Measurements from ENCODE around the gene UTS2B.
"Not testable (repeated sequence)": the region's sequence is repeated elsewhere in the genome, so short reads cannot be mapped to it uniquely, and the experiment has no call there.

The UTS2B gene

GRCh38 chr3:191275751-191276150 is 54.6 kb downstream of the UTS2B start:
- Histone ChIP-seq H3K27me3 (ENCODE audit: insufficient read depth, low read length, poor library complexity) (no peaks in the 10 kb centered on the region), H3K4me1 (ENCODE audit: insufficient read depth, low read length) (no peaks in the 10 kb centered on the region), H3K9me3 (ENCODE audit: insufficient read depth, low read length, severe bottlenecking) (no peaks in the 10 kb centered on the region), H3K27ac (ENCODE audit: low read length) (no peak overlapping the region), H3K9ac (ENCODE audit: low read depth, low read length) (no peak overlapping the region), H3K79me2 (ENCODE audit: insufficient read depth, low read length) (no peaks in the 10 kb centered on the region), H2AFZ (ENCODE audit: low read depth, low read length) (no peak overlapping the region), H3K4me3 (ENCODE audit: low read depth in 1 of 2, low read length in 2 of 2) (no peak overlapping the region), H4K20me1 (ENCODE audit: insufficient read depth, low read length) (no peaks in the 10 kb centered on the region), H3K4me2 (ENCODE audit: insufficient read depth, low read length) (no peak overlapping the region), H3K36me3 (ENCODE audit: insufficient read depth, low read length) (no peaks in the 10 kb centered on the region)
- DNase-seq (no peak), ATAC-seq (ENCODE audit: insufficient read depth, low read depth) (no peak)
- TF ChIP-seq CTCF (IDR thresholded peaks at IDR 0.05; ENCODE audit: borderline replicate concordance, extremely low read depth, low read length, poor library complexity, severe bottlenecking) (no peak), EZH2 (IDR thresholded peaks at IDR 0.05; ENCODE audit: borderline replicate concordance, low read depth, low read length, severe bottlenecking) (no peak)

- not testable (repeated sequence) for H3K27me3 ChIP-seq (ENCODE audit: insufficient read depth, low read length, poor library complexity); ATAC-seq (ENCODE audit: insufficient read depth, low read depth); H3K36me3 ChIP-seq (ENCODE audit: insufficient read depth, low read length); H3K9me3 ChIP-seq (ENCODE audit: insufficient read depth, low read length, severe bottlenecking); H2AFZ ChIP-seq (ENCODE audit: low read depth, low read length); H3K4me3 ChIP-seq (ENCODE audit: low read depth in 1 of 2, low read length in 2 of 2); DNase-seq; H3K27ac ChIP-seq (ENCODE audit: low read length); H4K20me1 ChIP-seq (ENCODE audit: insufficient read depth, low read length); H3K79me2 ChIP-seq (ENCODE audit: insufficient read depth, low read length); H3K9ac ChIP-seq (ENCODE audit: low read depth, low read length); H3K4me2 ChIP-seq (ENCODE audit: insufficient read depth, low read length); H3K4me1 ChIP-seq (ENCODE audit: insufficient read depth, low read length)
Measured at GRCh38 chr3:191275244-191275643, 55.1 kb downstream of the UTS2B start.

GRCh38 chr3:191269289-191270085 is 60.8 kb downstream of the UTS2B start:
- no peak overlapping the region for H3K9ac ChIP-seq (ENCODE audit: low read depth, low read length)
- H3K79me2 ChIP-seq (ENCODE audit: insufficient read depth, low read length), result no peaks in the 10 kb centered on the region
- no peak overlapping the region for H3K4me2 ChIP-seq (ENCODE audit: insufficient read depth, low read length)
- no peaks in the 10 kb centered on the region for H4K20me1 ChIP-seq (ENCODE audit: insufficient read depth, low read length)
- DNase-seq (no peak), ATAC-seq (ENCODE audit: insufficient read depth, low read depth) (no peak)
- H3K4me1 ChIP-seq (ENCODE audit: insufficient read depth, low read length), result no peaks in the 10 kb centered on the region
- H3K9me3 ChIP-seq (ENCODE audit: insufficient read depth, low read length, severe bottlenecking), result no peaks in the 10 kb centered on the region
- H2AFZ ChIP-seq (ENCODE audit: low read depth, low read length), result no peak overlapping the region
- H3K27me3 ChIP-seq (ENCODE audit: insufficient read depth, low read length, poor library complexity), result no peaks in the 10 kb centered on the region
- no peak overlapping the region for H3K27ac ChIP-seq (ENCODE audit: low read length)
- H3K36me3 ChIP-seq (ENCODE audit: insufficient read depth, low read length), result no peaks in the 10 kb centered on the region
- no peak overlapping the region for H3K4me3 ChIP-seq (ENCODE audit: low read depth in 1 of 2, low read length in 2 of 2)
- no peak for TF ChIP-seq EZH2 (IDR thresholded peaks at IDR 0.05; ENCODE audit: borderline replicate concordance, low read depth, low read length, severe bottlenecking)
- no peak for TF ChIP-seq CTCF (IDR thresholded peaks at IDR 0.05; ENCODE audit: borderline replicate concordance, extremely low read depth, low read length, poor library complexity, severe bottlenecking)

GRCh38 chr3:191268737-191269136 is 61.6 kb downstream of the UTS2B start:
- no peaks in the 10 kb centered on the region for H3K4me1 ChIP-seq (ENCODE audit: insufficient read depth, low read length)
- no peak overlapping the region for H2AFZ ChIP-seq (ENCODE audit: low read depth, low read length)
- no peak overlapping the region for H3K4me2 ChIP-seq (ENCODE audit: insufficient read depth, low read length)
- H3K9ac ChIP-seq (ENCODE audit: low read depth, low read length), result no peak overlapping the region
- no peak overlapping the region for H3K4me3 ChIP-seq (ENCODE audit: low read depth in 1 of 2, low read length in 2 of 2)
- H3K27me3 ChIP-seq (ENCODE audit: insufficient read depth, low read length, poor library complexity), result no peaks in the 10 kb centered on the region
- H3K79me2 ChIP-seq (ENCODE audit: insufficient read depth, low read length), result no peaks in the 10 kb centered on the region
- no peak for TF ChIP-seq EZH2 (IDR thresholded peaks at IDR 0.05; ENCODE audit: borderline replicate concordance, low read depth, low read length, severe bottlenecking)
- TF ChIP-seq CTCF (IDR thresholded peaks at IDR 0.05; ENCODE audit: borderline replicate concordance, extremely low read depth, low read length, poor library complexity, severe bottlenecking), result no peak
- ATAC-seq (ENCODE audit: insufficient read depth, low read depth) (no peak), DNase-seq (no peak)
- H3K27ac ChIP-seq (ENCODE audit: low read length), result no peak overlapping the region
- no peaks in the 10 kb centered on the region for H3K9me3 ChIP-seq (ENCODE audit: insufficient read depth, low read length, severe bottlenecking)
- H3K36me3 ChIP-seq (ENCODE audit: insufficient read depth, low read length), result no peaks in the 10 kb centered on the region
- H4K20me1 ChIP-seq (ENCODE audit: insufficient read depth, low read length), result no peaks in the 10 kb centered on the region

Data from DND-41 (cell line).